ENCODE measurements around the gene CBLN3.
A peak's percentile ranks its signal among the peaks of the same experiment; 100 is the strongest.

Gene CBLN3

GRCh38 chr14:24381363-24382063 is 48.0 kb downstream of the CBLN3 start:
- DNase-seq (ENCODE audit: low spot score): peak; percentile 94

- no peak for DNase-seq (ENCODE audit: low spot score)
These were observed 49.3 kb downstream of the CBLN3 start for GRCh38 chr14:24379907-24380730.

- no peak for DNase-seq (ENCODE audit: low spot score)
These were observed 50.2 kb downstream of the CBLN3 start for GRCh38 chr14:24378981-24379906.

GRCh38 chr14:24378327-24378726 is 51.1 kb downstream of the CBLN3 start:
- DNase-seq (ENCODE audit: low spot score): no peak

- no peak for DNase-seq (ENCODE audit: low spot score)
These were observed 51.8 kb downstream of the CBLN3 start for GRCh38 chr14:24377657-24378056.

- DNase-seq (ENCODE audit: low spot score): no peak
These were observed 52.3 kb downstream of the CBLN3 start for GRCh38 chr14:24377126-24377525.
